Caco-2 (cell line): ENCODE results near the gene CDCA3. TPM values are rescaled to one million over a fixed set of nuclear protein-coding genes. Genes with fewer than 3 reads are reported as not detected.

Experiments used
- BruUV-seq: library from RNA; stranded (reverse); fragments of 400-500 nt; replicated peaks from 2 replicates; lab custom pipeline; 2021; lab: Mats Ljungman, UMichigan
- CTCF ChIA-PET: fragments of 300-600 bp; sonication (Branson Sonifier 250); formaldehyde crosslinking; loops from one replicate; lab custom pipeline; 2022; ENCODE audit warnings: antibody characterized with exemption; lab: Charles Lee
- POLR2A ChIA-PET: fragments of 300-600 bp; sonication (Branson Sonifier 250); formaldehyde crosslinking; loops from one replicate; lab custom pipeline; 2022; ENCODE audit warnings: antibody characterized with exemption; lab: Charles Lee
- DNase-seq, 2 experiments: peaks; one replicate each; pipeline versions ENCODE4 v3.0.0 to v3.0.0-alpha.2; 2020 to 2022
- H3K27me3 ChIP-seq: replicated peaks from 2 replicates; pipeline ENCODE4 v1.6.0; 2011; ENCODE audit warnings: low read length; ENCODE audit not compliant: control insufficient read depth, insufficient read depth
- H3K36me3 ChIP-seq: 2 replicates; pipeline ENCODE4 v1.5.1; 2011; ENCODE audit warnings: low read length; ENCODE audit not compliant: control insufficient read depth, insufficient read depth
- H3K4me1 ChIP-seq: fragments of 250-450 bp; sonication (Bioruptor Pico); 2 replicates; pipeline ENCODE4 v1.5.1; 2020; ENCODE audit warnings: mild to moderate bottlenecking
- H3K4me3 ChIP-seq: 2 replicates; pipeline ENCODE4 v1.5.1; 2011; ENCODE audit warnings: low read depth, mild to moderate bottlenecking, control low read depth, low read length
- H3K9me3 ChIP-seq: fragments of 250-450 bp; sonication (Bioruptor Pico); 2 replicates; pipeline ENCODE4 v1.5.1; 2020; ENCODE audit warnings: mild to moderate bottlenecking, moderate library complexity
- H3K27ac Mint-ChIP-seq: one replicate; pipeline ENCODE4 v1.8.0; 2022; ENCODE audit warnings: mixed read lengths; ENCODE audit not compliant: unreplicated experiment
- H3K27me3 Mint-ChIP-seq: one replicate; pipeline ENCODE4 v1.8.0; 2022; ENCODE audit warnings: mixed read lengths; ENCODE audit not compliant: insufficient read depth, unreplicated experiment
- H3K36me3 Mint-ChIP-seq: one replicate; pipeline ENCODE4 v1.8.0; 2022; ENCODE audit warnings: mild to moderate bottlenecking, mixed read lengths; ENCODE audit not compliant: insufficient read depth, unreplicated experiment
- H3K4me1 Mint-ChIP-seq: one replicate; pipeline ENCODE4 v1.8.0; 2022; ENCODE audit warnings: low read depth, mixed read lengths; ENCODE audit not compliant: unreplicated experiment
- H3K4me3 Mint-ChIP-seq: one replicate; pipeline ENCODE4 v1.8.0; 2022; ENCODE audit warnings: mild to moderate bottlenecking, moderate library complexity, mixed read lengths; ENCODE audit not compliant: unreplicated experiment
- H3K9me3 Mint-ChIP-seq: one replicate; pipeline ENCODE4 v1.8.0; 2022; ENCODE audit warnings: mixed read lengths; ENCODE audit not compliant: unreplicated experiment
- CTCF ChIP-seq, 2 experiments: fragments of 200-600 bp in 1 of 2; IDR thresholded peaks; 1 replicate in 1 of 2; 2 replicates in 1 of 2; pipeline versions ENCODE4 v1.5.1 to v1.8.0; 2011 to 2022; ENCODE audit warnings: antibody characterized with exemption in 1 of 2, control low read depth in 1 of 2, inconsistent platforms in 1 of 2, low read depth in 1 of 2, low read length in 1 of 2, mild to moderate bottlenecking in 1 of 2, moderate library complexity in 1 of 2; ENCODE audit not compliant: insufficient read depth in 1 of 2, severe bottlenecking in 1 of 2, unreplicated experiment in 1 of 2
- intact Hi-C: fragments of 100-400 bp; cut with micrococcal nuclease; formaldehyde crosslinking; loops from one replicate; pipeline ENCODE4 v1.10.0; 2022; ENCODE audit not compliant: unreplicated experiment
- total RNA-seq: library from RNA; stranded (reverse); gene quantifications from 2 replicates; pipeline ENCODE4 v1.2.3, GENCODE V29; 2022

Gene CDCA3
- total RNA-seq, 1 experiment from 2014 or later = 147 TPM

GRCh38 chr12:6817098-6817497, 34.0 kb downstream of the CDCA3 start:
- Mint-ChIP-seq H3K36me3 (no peaks in the 10 kb centered on the region), H3K4me1 (no peaks in the 10 kb centered on the region), H3K9me3 (no peaks in the 10 kb centered on the region), H3K27ac (no peak overlapping the region), H3K27me3 (peaks cover 3% of the 10 kb centered on the region), H3K4me3 (no peak overlapping the region)
- Histone ChIP-seq H3K9me3 (no peaks in the 10 kb centered on the region), H3K4me1 (no peaks in the 10 kb centered on the region), H3K36me3 (no peaks in the 10 kb centered on the region), H3K4me3 (no peak overlapping the region), H3K27me3 (no peaks in the 10 kb centered on the region)
- DNase-seq = no peak
- no peak for TF ChIP-seq CTCF (IDR thresholded peaks at IDR 0.05; ENCODE audit: insufficient read depth in 1 of 2, low read depth in 1 of 2, low read length in 1 of 2, severe bottlenecking in 1 of 2, unreplicated experiment in 1 of 2)
- BruUV-seq = no TSS peak
- ChIA-PET POLR2A (no interaction called here), CTCF (no interaction called here)
- intact Hi-C loops = no loop called here

- Histone ChIP-seq H3K4me1 (no peaks in the 10 kb centered on the region), H3K36me3 (no peaks in the 10 kb centered on the region), H3K9me3 (no peaks in the 10 kb centered on the region), H3K27me3 (no peaks in the 10 kb centered on the region), H3K4me3 (no peak overlapping the region)
- Mint-ChIP-seq H3K27ac (no peak overlapping the region), H3K36me3 (no peaks in the 10 kb centered on the region), H3K4me1 (no peaks in the 10 kb centered on the region), H3K9me3 (no peaks in the 10 kb centered on the region), H3K4me3 (no peak overlapping the region), H3K27me3 (no peaks in the 10 kb centered on the region)
- intact Hi-C loops = no loop called here
- no TSS peak for BruUV-seq
- TF ChIP-seq CTCF (IDR thresholded peaks at IDR 0.05; ENCODE audit: insufficient read depth in 1 of 2, low read depth in 1 of 2, low read length in 1 of 2, severe bottlenecking in 1 of 2, unreplicated experiment in 1 of 2) = no peak
- no peak for DNase-seq
- ChIA-PET CTCF (interaction anchor here (0.5 to 0.8 kb wide), 3 partner anchors 11 to 38 kb away, joined by 3 to 4 read pairs (median 4); partner anchors contain the start of genes GNB3 and P3H3), POLR2A (interaction anchor here (0.6 kb wide), 1 partner anchor 11 kb away, joined by 3 read pairs; no protein-coding TSS in a partner anchor)
Measured at GRCh38 chr12:6816598-6816997, 34.5 kb downstream of the CDCA3 start.

GRCh38 chr12:6813363-6813762, 37.7 kb downstream of the CDCA3 start:
- Mint-ChIP-seq H3K27ac (no peak overlapping the region), H3K4me3 (no peak overlapping the region), H3K9me3 (no peaks in the 10 kb centered on the region), H3K4me1 (peaks cover 10% of the 10 kb centered on the region), H3K36me3 (no peaks in the 10 kb centered on the region), H3K27me3 (no peaks in the 10 kb centered on the region)
- no peak for TF ChIP-seq CTCF (IDR thresholded peaks at IDR 0.05; ENCODE audit: insufficient read depth in 1 of 2, low read depth in 1 of 2, low read length in 1 of 2, severe bottlenecking in 1 of 2, unreplicated experiment in 1 of 2)
- H3K4me1 ChIP-seq = no peaks in the 10 kb centered on the region; the same call in 1 of the 2 replicates
- POLR2A ChIA-PET = interaction anchor here (0.6 to 0.7 kb wide), 2 partner anchors 205 to 320 kb away, joined by 5 to 6 read pairs; partner anchors contain the start of gene MRPL51
- no peaks in the 10 kb centered on the region for H3K9me3 ChIP-seq
- intact Hi-C loops = no loop called here
- no peak overlapping the region for H3K4me3 ChIP-seq
- no peaks in the 10 kb centered on the region for H3K36me3 ChIP-seq
- DNase-seq = no peak
- CTCF ChIA-PET = interaction anchor here (1.0 to 1.9 kb wide), 3 partner anchors 22 to 60 kb away, joined by 3 to 12 read pairs (median 4); partner anchors contain the start of genes MLF2 and PTMS
- BruUV-seq = no TSS peak
- no peaks in the 10 kb centered on the region for H3K27me3 ChIP-seq
